NT2/D1 (cell line): ENCODE data around the gene NKAIN2.

Source experiments
- SUZ12 ChIP-seq: IDR thresholded peaks from 2 replicates; pipeline ENCODE4 v1.6.1; 2011; ENCODE audit not compliant: insufficient read length, insufficient read depth; ENCODE audit errors: extremely low read depth
- ZNF274 ChIP-seq: IDR thresholded peaks from 2 replicates; pipeline ENCODE4 v1.6.1; 2011; ENCODE audit warnings: mild to moderate bottlenecking, low read depth, low read length

DNA sequence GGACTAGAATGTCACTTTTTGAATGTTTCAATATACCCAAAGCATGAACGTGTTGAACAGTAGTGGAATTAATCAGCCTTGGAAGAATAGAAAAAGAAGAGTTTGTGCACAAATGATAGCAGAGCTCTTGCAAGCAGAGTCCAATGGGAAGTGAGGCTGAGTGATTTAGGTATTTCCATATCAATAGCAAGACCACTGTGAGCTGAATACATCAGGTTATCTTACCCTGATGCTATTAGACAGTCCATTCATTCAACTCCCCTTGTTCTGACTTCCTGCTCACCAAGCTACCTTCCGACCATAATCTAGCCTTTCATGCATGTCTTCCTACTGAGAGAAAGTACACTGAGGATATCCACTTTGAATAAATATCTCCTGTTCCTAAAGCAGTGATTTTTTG, 809.4 kb downstream of the NKAIN2 start:
- TF ChIP-seq ZNF274 (no peak), SUZ12 (no peak)
